ENCODE measurements around the gene KMT2C.
A peak's percentile ranks its signal among the peaks of the same experiment; 100 is the strongest.

Gene KMT2C

GRCh38 chr7:152193880-152194279 is 241.9 kb downstream of the KMT2C start:
- DNase-seq = no peak

DNA sequence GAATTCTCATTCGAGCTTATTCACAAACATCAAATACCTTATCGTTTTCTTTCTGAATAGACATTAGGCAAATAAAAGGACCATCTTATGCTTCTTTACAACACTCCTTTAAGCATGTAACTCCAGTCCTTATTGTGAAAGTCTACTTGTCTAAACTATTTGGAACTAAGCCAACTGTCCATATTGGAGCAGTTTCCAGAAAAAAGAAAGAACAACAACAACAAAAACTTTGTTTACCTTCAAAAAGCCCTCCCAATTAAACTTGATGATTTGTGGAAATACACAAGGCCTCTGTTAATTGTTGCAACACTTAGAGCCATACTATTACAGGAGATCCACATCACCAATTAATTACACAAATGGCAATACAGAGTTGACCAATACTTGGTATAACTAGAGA is 246.7 kb downstream of the KMT2C start:
- DNase-seq = no peak

GRCh38 chr7:152185558-152185957 is 250.2 kb downstream of the KMT2C start:
- DNase-seq = no peak

DNA sequence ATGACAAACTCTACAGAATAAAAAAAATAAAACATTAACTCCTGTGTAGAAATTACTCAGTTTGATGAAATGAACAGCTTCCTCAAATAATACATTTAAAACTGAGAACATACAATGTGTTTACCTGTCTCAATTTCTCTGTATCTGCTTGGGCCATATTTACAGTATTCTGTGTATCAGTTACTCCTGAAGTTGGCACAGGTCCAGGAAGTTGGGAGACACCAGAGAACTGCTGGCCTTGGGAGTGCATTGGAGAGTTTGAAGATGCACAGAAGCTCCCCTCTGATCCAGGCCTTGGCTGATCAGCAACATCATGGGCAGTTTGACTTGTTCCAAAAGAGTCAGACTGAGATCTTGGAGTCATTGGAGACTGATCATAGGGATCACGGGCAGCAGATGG is 255.2 kb downstream of the KMT2C start:
- no peak for DNase-seq

GRCh38 chr7:152180048-152180447 is 255.8 kb downstream of the KMT2C start:
- no peak for DNase-seq

GRCh38 chr7:152178405-152179058 is 257.3 kb downstream of the KMT2C start:
- no peak for DNase-seq

GRCh38 chr7:152177681-152178404 is 258.0 kb downstream of the KMT2C start:
- DNase-seq = no peak

DNA sequence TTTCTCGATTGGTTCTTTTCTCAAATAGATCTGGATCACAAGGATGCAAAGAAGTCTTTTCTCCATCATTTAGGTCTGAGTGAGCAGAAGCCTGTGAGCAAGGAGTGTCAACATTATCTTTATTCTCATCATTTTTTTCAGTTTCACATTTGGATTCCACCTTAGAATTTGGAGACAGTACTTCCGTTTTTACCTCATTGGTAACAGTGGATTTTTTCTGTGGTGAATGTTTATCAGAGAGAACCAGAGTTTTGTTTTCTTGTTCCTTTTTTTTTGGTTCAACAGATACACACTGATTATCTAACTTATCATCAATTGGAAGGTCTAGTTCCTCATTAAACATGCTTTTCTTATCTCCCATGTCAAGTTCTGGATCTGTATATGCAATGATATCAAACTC is 259.0 kb downstream of the KMT2C start:
- DNase-seq = no peak

DNA sequence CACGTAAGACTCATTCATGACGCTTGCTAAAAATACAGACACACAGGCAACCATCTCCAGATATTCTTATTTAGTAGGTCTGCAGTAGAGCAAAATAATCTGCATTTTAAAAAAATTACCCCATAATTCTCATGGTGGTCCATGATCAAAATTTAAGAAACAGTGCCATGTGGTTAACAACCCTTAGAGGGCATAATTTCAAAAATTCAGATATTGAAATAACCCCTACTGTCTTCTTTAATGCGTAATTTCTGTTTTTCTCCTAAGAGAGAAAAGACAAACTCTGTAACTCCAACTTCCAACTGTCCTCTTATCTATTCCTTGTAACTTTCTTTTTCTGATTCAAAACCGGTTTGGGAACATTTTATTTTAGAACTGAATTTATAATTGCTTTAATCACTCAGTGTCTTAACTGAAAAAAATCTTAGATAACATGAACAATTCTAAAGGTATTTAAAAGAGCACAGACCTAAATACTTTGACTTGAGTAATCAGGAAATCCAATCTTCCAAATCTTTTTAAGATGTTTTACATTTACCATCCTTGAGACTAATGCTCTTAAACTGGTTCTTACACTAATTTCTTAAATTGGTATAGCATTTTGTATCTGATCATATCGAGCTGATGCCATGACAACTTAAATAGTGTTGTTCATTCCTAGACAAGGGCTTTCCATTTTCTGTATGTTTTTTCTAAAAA is 262.3 kb downstream of the KMT2C start:
- no peak for DNase-seq

DNA sequence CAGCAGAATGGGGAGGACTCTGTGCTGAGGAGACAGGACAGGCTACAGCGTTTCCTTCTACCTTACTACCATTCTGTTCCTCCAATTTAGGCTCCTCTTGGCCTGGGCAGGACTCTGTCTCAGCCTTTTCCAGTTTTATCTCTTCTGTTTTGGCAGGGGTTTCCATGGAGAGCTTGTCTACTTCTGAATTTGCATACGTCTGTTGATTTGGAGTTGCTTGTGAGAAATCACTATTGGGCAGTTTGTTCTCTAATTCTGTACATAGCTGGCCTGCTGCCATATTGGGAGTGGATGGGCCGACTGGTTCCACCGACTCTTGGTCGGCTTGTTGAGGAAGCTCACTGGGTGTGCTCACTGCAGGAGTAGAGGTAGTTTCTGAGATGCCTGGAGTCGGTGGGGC is 273.5 kb downstream of the KMT2C start:
- no peak for DNase-seq

DNA sequence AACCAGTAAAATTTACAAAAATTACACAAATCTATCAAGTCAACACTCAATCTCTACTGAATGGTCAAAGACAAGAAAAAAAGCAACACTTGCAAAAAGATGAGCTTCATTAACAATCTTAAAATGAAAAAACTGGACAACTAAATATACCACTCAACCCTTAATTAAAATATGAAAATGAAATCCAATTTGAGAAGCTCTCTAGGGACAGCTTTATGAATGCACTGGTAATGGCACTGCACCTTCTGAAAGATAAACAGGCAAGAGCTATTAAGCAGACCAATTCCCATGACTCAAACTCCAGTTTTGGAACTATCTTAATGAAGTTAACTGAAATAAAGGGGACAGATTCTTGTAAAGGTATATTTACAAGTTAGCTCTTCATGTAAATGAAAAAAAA is 274.6 kb downstream of the KMT2C start:
- no peak for DNase-seq

DNA sequence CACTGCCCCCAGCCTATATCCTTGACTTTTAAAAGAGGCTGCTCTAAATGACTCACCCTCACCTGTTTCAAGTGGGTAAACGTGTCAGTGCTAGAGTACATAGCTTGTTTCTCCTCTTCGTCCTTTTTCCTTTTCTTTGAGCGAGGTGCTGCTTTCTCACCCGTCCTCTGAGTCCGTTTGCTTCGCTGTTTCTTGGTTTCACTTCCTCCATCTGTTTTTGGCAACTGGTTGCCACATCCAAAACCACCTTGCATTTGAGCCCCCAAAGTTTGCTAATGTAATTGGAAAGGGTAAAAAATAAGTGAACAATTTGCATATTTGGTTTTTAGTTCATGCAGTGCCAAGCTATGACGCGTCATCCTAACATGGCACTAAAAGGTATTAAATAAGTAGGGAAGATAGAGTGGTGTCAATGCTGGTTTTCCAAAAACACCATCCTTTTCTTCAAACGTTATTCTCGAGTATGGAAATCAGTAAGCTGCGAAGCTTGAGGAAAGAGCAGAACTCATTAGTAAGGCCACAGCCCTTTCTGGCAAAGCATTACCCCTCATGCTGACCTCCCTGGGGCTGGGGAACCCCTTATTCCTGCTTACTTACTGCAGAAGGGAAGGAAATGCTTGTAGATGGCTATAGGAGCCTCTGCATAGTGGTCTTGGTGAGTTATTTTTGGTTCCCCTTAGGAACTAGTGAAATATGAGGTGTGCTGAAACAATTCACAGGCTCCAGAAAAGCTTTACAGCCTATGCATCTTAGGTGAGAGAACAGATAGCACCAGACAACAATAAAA is 276.8 kb downstream of the KMT2C start:
- no peak for DNase-seq

GRCh38 chr7:152152267-152152666 is 283.5 kb downstream of the KMT2C start:
- DNase-seq = no peak

GRCh38 chr7:152149363-152149762 is 286.4 kb downstream of the KMT2C start:
- no peak for DNase-seq

DNA sequence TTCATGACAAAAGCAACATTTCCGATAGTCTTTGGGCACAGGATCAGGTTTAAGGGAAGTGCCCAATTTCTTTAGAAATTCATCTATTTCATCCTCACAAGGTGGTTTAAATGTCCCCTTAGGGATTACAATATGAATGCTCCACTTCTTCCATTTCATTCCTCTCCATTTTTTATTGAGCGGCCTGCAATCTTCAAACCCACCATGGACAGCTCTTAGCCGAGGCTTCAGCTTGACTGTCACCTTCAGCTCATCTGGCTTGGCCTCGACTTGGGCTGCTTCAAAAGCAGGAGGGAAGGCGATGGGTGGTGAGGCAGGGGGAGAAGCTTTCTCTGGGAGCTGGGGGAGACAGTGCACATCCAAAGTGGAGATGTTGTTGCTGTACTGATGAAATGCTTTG is 287.1 kb downstream of the KMT2C start:
- DNase-seq = no peak

DNA sequence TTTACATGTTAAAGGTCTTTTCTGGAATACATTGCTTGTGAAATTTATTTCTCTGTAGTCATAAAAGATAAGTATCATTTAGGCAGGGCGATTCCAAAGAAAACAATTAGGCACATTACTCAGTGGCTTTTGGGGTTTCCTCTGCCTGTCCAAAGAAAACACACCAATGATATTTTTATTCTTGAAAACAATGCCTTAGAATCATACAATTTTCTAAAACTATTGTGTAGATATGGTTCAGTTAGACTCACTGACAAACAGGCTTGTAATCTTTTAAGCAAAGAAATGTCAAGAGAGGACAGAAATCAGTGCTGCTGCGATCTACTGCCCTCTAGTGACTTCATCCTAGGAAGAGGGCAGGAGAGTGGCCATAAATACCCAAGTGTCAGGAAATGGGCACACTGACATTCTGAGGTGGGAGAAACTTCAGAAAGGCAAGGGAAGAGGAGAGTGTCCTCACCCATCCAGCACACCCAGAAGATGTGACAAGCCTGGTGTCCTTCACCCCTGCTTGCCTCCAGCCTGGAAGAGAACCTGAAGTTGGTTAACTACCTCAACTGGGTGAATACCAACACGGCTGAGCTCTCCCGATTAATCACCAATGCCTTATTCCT is 289.8 kb downstream of the KMT2C start:
- DNase-seq = peak; percentile 18

DNA sequence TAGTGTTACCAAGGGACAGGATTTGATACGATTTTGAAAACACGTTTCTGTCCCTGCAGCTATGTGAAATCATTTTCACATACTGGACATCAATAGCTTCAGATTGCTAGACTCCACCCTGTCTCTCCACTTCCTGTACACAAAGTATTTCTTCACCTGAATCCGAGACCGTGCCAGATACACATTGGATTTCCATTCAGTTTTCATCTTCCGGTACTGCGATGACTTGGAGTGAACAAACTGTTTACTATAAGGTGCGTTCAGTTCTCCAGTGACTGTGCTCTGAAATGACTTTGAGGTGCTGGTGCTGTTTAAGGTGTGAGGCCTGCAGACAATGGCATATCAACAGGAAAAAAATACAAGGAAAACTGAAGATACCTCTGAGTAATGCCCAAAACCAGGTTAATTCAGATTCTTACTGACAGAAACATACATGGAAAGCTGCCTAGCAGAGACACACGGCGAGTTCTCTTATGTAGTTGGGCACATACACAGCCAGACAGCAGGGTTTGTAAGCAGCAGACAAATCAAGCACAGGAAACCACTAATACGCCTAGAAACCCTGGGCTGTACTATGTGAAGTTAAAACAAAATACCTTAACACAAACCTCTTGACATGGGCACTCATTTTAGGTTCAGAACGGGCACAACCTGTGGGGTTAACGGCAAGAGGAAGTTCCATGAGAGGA is 291.1 kb downstream of the KMT2C start:
- DNase-seq = no peak

GRCh38 chr7:152142976-152143595 is 292.7 kb downstream of the KMT2C start:
- DNase-seq = no peak

- DNase-seq = no peak
These were observed 295.2 kb downstream of the KMT2C start for GRCh38 chr7:152140560-152140959.

DNA sequence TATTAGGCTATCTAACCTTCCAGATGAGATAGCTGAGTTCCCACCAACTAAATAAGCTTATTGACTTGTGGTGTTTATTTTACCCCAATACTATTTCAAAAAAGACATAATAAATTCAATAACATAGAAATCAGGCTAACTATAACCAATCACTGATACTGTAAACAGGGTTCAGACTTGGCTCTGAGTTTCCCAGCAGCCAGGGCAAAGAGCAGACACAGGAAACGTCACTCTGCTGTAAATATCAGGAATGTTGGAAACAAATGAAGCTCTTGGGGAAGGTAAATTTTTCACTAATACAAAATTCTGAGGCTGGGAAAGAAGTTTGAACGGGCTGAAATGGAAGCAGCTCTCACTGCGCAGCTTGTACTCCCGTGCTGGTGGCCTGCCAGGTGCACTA is 295.7 kb downstream of the KMT2C start:
- no peak for DNase-seq

DNA sequence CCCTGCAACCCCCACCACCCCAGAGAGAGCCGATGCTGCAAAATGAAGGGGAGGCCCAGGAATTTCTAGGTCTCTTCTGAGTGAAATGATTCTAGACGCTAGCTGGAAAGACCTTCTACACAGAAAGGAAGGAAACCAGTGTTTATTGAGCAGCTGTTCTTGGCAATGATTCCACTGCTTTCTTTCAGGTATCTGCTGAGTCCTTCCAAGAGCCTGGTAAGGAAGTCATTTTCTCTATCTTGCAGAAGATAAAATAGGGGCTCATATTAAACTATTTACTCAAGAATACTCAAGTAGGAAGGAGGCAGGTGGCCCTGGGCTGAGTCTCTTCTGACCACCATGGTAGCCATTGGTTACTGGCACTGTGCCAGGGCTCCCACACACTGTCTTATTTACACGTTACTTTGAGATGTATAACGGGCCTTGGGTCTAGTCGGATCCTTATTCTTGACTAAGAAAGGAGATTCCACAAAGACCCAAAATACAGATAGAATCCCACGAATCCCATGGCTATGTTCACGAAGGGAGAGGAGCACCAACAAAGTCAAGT is 298.3 kb downstream of the KMT2C start:
- DNase-seq = no peak

- no peak for DNase-seq
These were observed 299.1 kb downstream of the KMT2C start for GRCh38 chr7:152136686-152137085.

Data from amniotic stem cell (primary cell).